ENCODE measurements around the gene ZNF335.

ZNF335 gene

DNA sequence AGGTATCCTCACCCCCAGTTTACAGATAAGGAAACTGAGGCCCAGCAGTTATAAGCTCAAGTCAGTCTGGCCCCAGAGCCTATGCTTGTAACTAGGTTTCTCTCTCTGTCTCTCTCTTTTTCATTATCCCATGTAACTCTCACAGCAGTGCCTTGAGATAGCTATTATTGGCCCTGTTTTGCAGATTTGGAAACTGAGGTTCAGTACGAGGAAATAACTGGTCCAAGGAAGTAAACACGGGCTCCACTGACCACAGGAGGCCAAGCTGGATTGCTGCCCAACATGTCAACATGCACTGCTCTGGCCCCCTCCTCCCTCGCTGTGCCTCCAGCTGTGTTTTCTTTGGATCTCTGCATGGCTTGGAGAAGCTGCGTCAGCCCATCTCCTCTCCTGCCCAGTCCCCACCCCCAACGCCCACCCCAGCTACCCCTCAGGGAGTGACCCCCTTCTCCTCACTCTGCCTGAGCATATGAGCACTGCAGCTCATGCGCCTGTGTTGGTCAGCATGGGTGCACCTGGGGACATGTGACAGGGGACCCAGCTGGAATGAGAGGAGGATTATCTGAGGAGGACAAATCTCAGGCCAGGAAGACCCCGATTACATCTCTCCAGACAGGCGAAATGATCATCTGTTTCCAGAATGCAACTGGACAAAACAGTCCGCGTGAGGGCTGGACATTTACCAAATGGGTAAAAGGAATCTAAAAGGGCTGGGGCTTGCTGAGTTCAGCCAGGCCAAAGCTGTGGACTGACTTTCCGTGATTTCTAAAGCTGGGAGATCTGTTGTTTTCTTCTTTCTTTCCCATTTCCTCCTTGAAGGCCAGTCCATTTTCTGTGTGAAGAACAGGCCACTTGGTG lies 52.2 kb downstream of the ZNF335 start:
- Histone ChIP-seq H2BK5ac (ENCODE audit: low read length) (no peak overlapping the region), H3K4me2 (ENCODE audit: low read length) (no peak overlapping the region), H3K79me2 (ENCODE audit: control insufficient read depth, insufficient read depth, low read length) (no peaks in the 10 kb centered on the region), H4K8ac (ENCODE audit: low read depth, low read length) (no peak overlapping the region), H2BK120ac (ENCODE audit: low read depth, low read length) (no peak overlapping the region), H3K36me3 (ENCODE audit: control insufficient read depth, insufficient read depth, low read length) (no peaks in the 10 kb centered on the region), H3K27ac (ENCODE audit: low read depth, low read length) (no peak overlapping the region), H3K4ac (ENCODE audit: low read depth, low read length) (no peak overlapping the region), H3K56ac (ENCODE audit: low read length) (no peak overlapping the region), H3K18ac (ENCODE audit: low read length) (no peak overlapping the region), H3K23ac (ENCODE audit: low read length) (no peak overlapping the region), H3K9ac (ENCODE audit: low read length) (no peak overlapping the region), H3K27me3 (ENCODE audit: insufficient read depth, low read length, poor library complexity) (no peaks in the 10 kb centered on the region), H4K5ac (ENCODE audit: low read length) (no peak overlapping the region), H3K4me1 (ENCODE audit: control insufficient read depth, low read depth, low read length) (no peaks in the 10 kb centered on the region), H2AK5ac (ENCODE audit: low read length) (no peak overlapping the region), H2BK15ac (replicated peaks; ENCODE audit: low read depth) (no peak overlapping the region), H3K4me3 (ENCODE audit: low read length) (no peak overlapping the region), H3K79me1 (ENCODE audit: low read length) (no peaks in the 10 kb centered on the region)
- no peak for DNase-seq
- WGBS (ENCODE audit: extremely low coverage, insufficient coverage, low lambda C conversion rate) = no CpG with 5 or more reads among the region's 11 CpGs

DNA sequence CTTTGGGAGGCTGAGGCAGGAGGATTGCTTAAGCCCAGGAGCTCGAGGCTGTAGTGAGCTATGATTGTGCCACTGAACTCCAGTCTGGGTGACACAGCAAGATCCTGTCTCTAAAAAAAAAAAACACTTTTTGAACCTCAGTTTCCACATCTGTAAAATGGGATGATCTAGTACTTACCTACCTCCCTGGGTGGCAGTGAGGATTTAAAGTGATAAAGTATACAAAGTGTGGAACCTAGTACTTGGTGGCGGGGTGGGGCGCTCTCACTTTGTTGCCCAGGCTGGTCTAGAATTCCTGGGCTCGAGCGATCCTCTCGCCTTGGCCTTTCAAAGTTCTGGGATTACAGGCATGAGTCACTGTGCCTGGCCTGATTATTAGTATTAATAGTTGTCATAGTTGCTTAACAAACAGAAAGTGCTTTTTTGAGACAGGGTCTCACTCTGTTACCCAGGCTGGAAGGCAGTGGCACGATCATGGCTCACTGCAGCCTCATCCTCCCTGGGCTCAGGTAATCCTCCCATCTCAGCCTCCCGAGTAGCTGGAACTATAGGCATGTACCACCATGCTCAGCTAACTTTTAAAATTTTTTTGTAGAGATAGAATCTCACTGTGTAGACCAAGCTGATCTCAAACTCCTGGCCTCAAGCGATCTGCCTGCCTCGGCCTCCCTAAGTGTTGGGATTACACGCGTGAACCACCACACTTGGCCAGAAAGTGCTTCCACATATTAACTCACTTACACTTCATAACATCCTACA lies 53.0 kb downstream of the ZNF335 start:
- no CpG with 5 or more reads among the region's 12 CpGs for WGBS (ENCODE audit: extremely low coverage, insufficient coverage, low lambda C conversion rate)

DNA sequence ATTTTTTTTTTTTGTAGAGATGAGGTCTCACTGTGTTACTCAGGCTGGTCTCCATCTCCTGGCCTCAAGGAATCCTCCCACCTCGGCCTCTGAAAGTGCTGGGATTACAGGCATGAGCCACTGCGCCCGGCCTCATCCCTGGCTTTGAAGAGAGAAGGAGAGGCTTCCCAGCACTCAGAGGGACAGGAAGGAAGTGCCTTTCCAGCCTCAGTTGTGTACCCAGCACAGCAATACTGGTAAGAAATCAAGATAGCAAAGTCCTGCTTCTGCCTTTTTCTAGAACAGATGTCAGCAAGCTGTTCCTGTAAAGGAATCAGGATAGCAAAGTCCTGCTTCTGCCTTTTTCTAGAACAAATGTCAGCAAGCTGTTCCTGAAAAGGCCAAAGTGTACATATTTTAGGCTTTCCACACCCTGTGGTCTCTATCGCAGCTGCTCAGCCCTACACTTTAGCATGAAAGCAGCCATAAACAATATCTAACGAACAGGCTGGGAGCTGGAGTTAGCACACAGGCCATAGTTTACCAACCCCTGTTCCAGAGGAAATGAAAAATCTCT lies 53.7 kb downstream of the ZNF335 start:
- no peak overlapping the region for H3K18ac ChIP-seq (ENCODE audit: low read length)
- H4K5ac ChIP-seq (ENCODE audit: low read length) = no peak overlapping the region
- H3K4me3 ChIP-seq (ENCODE audit: low read length) = no peak overlapping the region
- no peak overlapping the region for H3K4ac ChIP-seq (ENCODE audit: low read depth, low read length)
- H2BK120ac ChIP-seq (ENCODE audit: low read depth, low read length) = no peak overlapping the region
- WGBS (ENCODE audit: extremely low coverage, insufficient coverage, low lambda C conversion rate) = no CpG with 5 or more reads among the region's 5 CpGs
- no peak overlapping the region for H4K8ac ChIP-seq (ENCODE audit: low read depth, low read length)
- no peak overlapping the region for H2AK5ac ChIP-seq (ENCODE audit: low read length)
- no peaks in the 10 kb centered on the region for H3K36me3 ChIP-seq (ENCODE audit: control insufficient read depth, insufficient read depth, low read length)
- H3K79me1 ChIP-seq (ENCODE audit: low read length) = no peaks in the 10 kb centered on the region
- no peak overlapping the region for H3K9ac ChIP-seq (ENCODE audit: low read length)
- H3K27me3 ChIP-seq (ENCODE audit: insufficient read depth, low read length, poor library complexity) = no peaks in the 10 kb centered on the region
- H2BK5ac ChIP-seq (ENCODE audit: low read length) = no peak overlapping the region
- no peaks in the 10 kb centered on the region for H3K79me2 ChIP-seq (ENCODE audit: control insufficient read depth, insufficient read depth, low read length)
- H3K56ac ChIP-seq (ENCODE audit: low read length) = no peak overlapping the region
- H3K4me2 ChIP-seq (ENCODE audit: low read length) = no peak overlapping the region
- H2BK15ac ChIP-seq (replicated peaks; ENCODE audit: low read depth) = no peak overlapping the region
- no peak for DNase-seq
- H3K27ac ChIP-seq (ENCODE audit: low read depth, low read length) = no peak overlapping the region
- no peaks in the 10 kb centered on the region for H3K4me1 ChIP-seq (ENCODE audit: control insufficient read depth, low read depth, low read length)
- no peak overlapping the region for H3K23ac ChIP-seq (ENCODE audit: low read length)

More for the DNA sequence above, 53.0 kb downstream of the ZNF335 start:
- no peak overlapping the region for H3K27ac ChIP-seq (ENCODE audit: low read depth, low read length)
- no peak overlapping the region for H3K56ac ChIP-seq (ENCODE audit: low read length)
- no peaks in the 10 kb centered on the region for H3K79me1 ChIP-seq (ENCODE audit: low read length)
- H4K8ac ChIP-seq (ENCODE audit: low read depth, low read length) = no peak overlapping the region
- H3K36me3 ChIP-seq (ENCODE audit: control insufficient read depth, insufficient read depth, low read length) = no peaks in the 10 kb centered on the region
- no peak overlapping the region for H4K5ac ChIP-seq (ENCODE audit: low read length)
- H3K4me1 ChIP-seq (ENCODE audit: control insufficient read depth, low read depth, low read length) = no peaks in the 10 kb centered on the region
- no peak overlapping the region for H2BK120ac ChIP-seq (ENCODE audit: low read depth, low read length)
- no peak overlapping the region for H3K23ac ChIP-seq (ENCODE audit: low read length)
- H3K4ac ChIP-seq (ENCODE audit: low read depth, low read length) = no peak overlapping the region
- H3K9ac ChIP-seq (ENCODE audit: low read length) = no peak overlapping the region
- no peak overlapping the region for H3K4me2 ChIP-seq (ENCODE audit: low read length)
- no peak overlapping the region for H2AK5ac ChIP-seq (ENCODE audit: low read length)
- H3K27me3 ChIP-seq (ENCODE audit: insufficient read depth, low read length, poor library complexity) = no peaks in the 10 kb centered on the region
- no peak overlapping the region for H2BK15ac ChIP-seq (replicated peaks; ENCODE audit: low read depth)
- no peak for DNase-seq
- no peak overlapping the region for H3K18ac ChIP-seq (ENCODE audit: low read length)
- H3K4me3 ChIP-seq (ENCODE audit: low read length) = no peak overlapping the region
- no peak overlapping the region for H2BK5ac ChIP-seq (ENCODE audit: low read length)
- no peaks in the 10 kb centered on the region for H3K79me2 ChIP-seq (ENCODE audit: control insufficient read depth, insufficient read depth, low read length)

DNA sequence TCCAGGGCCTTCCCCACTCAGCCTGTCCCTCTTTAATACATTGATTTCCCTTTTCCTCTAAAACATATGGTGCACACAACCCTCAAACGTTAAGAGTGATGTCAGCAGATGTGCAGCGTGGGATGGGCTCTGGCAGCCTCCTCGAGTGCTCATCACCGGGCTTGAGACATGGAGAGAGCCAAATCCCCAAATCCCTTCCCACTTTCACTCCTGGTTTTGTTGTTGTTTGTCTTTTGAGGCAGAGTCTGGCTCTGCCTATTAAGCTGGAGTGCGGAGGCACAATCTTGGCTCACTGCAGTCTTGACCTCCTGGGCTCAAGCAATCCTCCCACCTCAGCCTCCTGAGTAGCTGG lies 54.2 kb downstream of the ZNF335 start:
- Histone ChIP-seq H3K18ac (ENCODE audit: low read length) (no peak overlapping the region), H3K27me3 (ENCODE audit: insufficient read depth, low read length, poor library complexity) (no peaks in the 10 kb centered on the region), H3K4me1 (ENCODE audit: control insufficient read depth, low read depth, low read length) (no peaks in the 10 kb centered on the region), H3K36me3 (ENCODE audit: control insufficient read depth, insufficient read depth, low read length) (no peaks in the 10 kb centered on the region), H4K5ac (ENCODE audit: low read length) (no peak overlapping the region), H2BK5ac (ENCODE audit: low read length) (no peak overlapping the region), H2AK5ac (ENCODE audit: low read length) (no peak overlapping the region), H2BK120ac (ENCODE audit: low read depth, low read length) (no peak overlapping the region), H3K79me1 (ENCODE audit: low read length) (no peaks in the 10 kb centered on the region), H3K9ac (ENCODE audit: low read length) (no peak overlapping the region), H3K79me2 (ENCODE audit: control insufficient read depth, insufficient read depth, low read length) (no peaks in the 10 kb centered on the region), H3K56ac (ENCODE audit: low read length) (no peak overlapping the region), H3K23ac (ENCODE audit: low read length) (no peak overlapping the region), H2BK15ac (replicated peaks; ENCODE audit: low read depth) (no peak overlapping the region), H3K4me3 (ENCODE audit: low read length) (no peak overlapping the region), H3K27ac (ENCODE audit: low read depth, low read length) (no peak overlapping the region), H3K4me2 (ENCODE audit: low read length) (no peak overlapping the region), H4K8ac (ENCODE audit: low read depth, low read length) (no peak overlapping the region), H3K4ac (ENCODE audit: low read depth, low read length) (no peak overlapping the region)
- no peak for DNase-seq
- WGBS (ENCODE audit: extremely low coverage, insufficient coverage, low lambda C conversion rate) = no CpG with 5 or more reads among the region's 5 CpGs

DNA sequence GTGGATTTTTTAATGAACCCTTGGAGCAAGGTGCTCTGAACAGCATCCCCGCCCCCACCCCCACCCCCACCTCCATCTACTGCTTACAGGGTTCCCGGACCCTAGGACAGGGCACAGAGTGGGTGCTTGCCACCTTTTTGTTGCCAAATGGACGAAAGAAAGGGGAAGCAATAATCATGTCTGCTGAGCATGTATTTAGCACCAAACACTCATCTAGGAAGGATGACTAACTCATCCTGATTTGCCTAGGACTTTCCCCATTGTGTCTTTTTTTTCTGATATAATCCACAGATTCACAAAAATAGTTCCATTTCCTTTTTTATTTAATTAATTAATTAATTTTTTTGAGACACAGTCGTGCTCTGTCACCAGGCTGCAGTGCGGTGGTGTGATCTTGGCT lies 58.9 kb downstream of the ZNF335 start:
- Histone ChIP-seq H3K4me1 (ENCODE audit: control insufficient read depth, low read depth, low read length) (peaks cover 2% of the 10 kb centered on the region), H2BK5ac (ENCODE audit: low read length) (no peak overlapping the region), H3K27ac (ENCODE audit: low read depth, low read length) (no peak overlapping the region), H2BK120ac (ENCODE audit: low read depth, low read length) (no peak overlapping the region), H2AK5ac (ENCODE audit: low read length) (no peak overlapping the region), H3K4me2 (ENCODE audit: low read length) (no peak overlapping the region), H2BK15ac (replicated peaks; ENCODE audit: low read depth) (no peak overlapping the region), H3K9ac (ENCODE audit: low read length) (no peak overlapping the region), H3K4me3 (ENCODE audit: low read length) (no peak overlapping the region), H4K8ac (ENCODE audit: low read depth, low read length) (no peak overlapping the region), H3K23ac (ENCODE audit: low read length) (no peak overlapping the region), H3K79me2 (ENCODE audit: control insufficient read depth, insufficient read depth, low read length) (peaks cover 3% of the 10 kb centered on the region), H3K4ac (ENCODE audit: low read depth, low read length) (no peak overlapping the region), H3K27me3 (ENCODE audit: insufficient read depth, low read length, poor library complexity) (no peaks in the 10 kb centered on the region), H3K56ac (ENCODE audit: low read length) (no peak overlapping the region), H3K18ac (ENCODE audit: low read length) (no peak overlapping the region), H4K5ac (ENCODE audit: low read length) (no peak overlapping the region), H3K79me1 (ENCODE audit: low read length) (peaks cover 6% of the 10 kb centered on the region), H3K36me3 (ENCODE audit: control insufficient read depth, insufficient read depth, low read length) (peaks cover 2% of the 10 kb centered on the region)
- no peak for DNase-seq
- WGBS (ENCODE audit: extremely low coverage, insufficient coverage, low lambda C conversion rate) = no CpG with 5 or more reads among the region's 5 CpGs
